T-cell (primary cell): ENCODE measurements around the gene MRPL16. TPM values are rescaled to one million over a fixed set of nuclear protein-coding genes. Genes with fewer than 3 reads are reported as not detected.
"Not testable (repeated sequence)": the region's sequence is repeated elsewhere in the genome, so short reads cannot be mapped to it uniquely, and the experiment has no call there.

ENCODE experiments used
- ATAC-seq, 4 experiments: fragments of 200-7000 bp in 3 of 4; fragments of 150-1000 bp in 1 of 4; cut with Tn5 transposase; replicated peaks in 1 of 4; 1 replicate in 3 of 4; 2 replicates in 1 of 4; pipeline ENCODE4 v1.10.0; 2021; ENCODE audit warnings: moderate library complexity in 3 of 4, mild to moderate bottlenecking in 2 of 4, moderate number of reproducible peaks in 1 of 4
- CTCF ChIA-PET, 2 donors: fragments of 300-600 bp; sonication (Branson Sonifier 250); formaldehyde crosslinking; loops; one replicate each; lab custom pipeline; 2022; ENCODE audit warnings: antibody characterized with exemption in 2 of 2; lab: Charles Lee
- POLR2A ChIA-PET, 2 donors: fragments of 300-600 bp; sonication (Branson Sonifier 250); formaldehyde crosslinking; loops; one replicate each; lab custom pipeline; 2022; ENCODE audit warnings: antibody characterized with exemption in 2 of 2; lab: Charles Lee
- DNase-seq, 35 experiments: peaks; one replicate each; pipeline versions ENCODE4 v3.0.0 to v3.0.0-alpha.2; 2013 to 2023
- H3K27ac ChIP-seq: one replicate; pipeline ENCODE4 v1.5.1; 2013; ENCODE audit warnings: low read length
- H3K27me3 ChIP-seq, 2 experiments: replicated peaks in 1 of 2; 1 replicate in 1 of 2; 2 replicates in 1 of 2; pipeline versions ENCODE4 v1.6.1 to v1.7.0; 2013; ENCODE audit warnings: low read length in 1 of 2, mixed read lengths in 1 of 2; ENCODE audit not compliant: control insufficient read depth in 2 of 2, insufficient read depth in 2 of 2; ENCODE audit errors: extremely low read depth in 1 of 2
- H3K36me3 ChIP-seq, 2 donors: 1 replicate in 1 of 2; 2 replicates in 1 of 2; pipeline versions ENCODE4 v1.6.1 to v1.7.0; 2013; ENCODE audit warnings: low read length in 1 of 2; ENCODE audit not compliant: control insufficient read depth in 2 of 2, insufficient read depth in 1 of 2; ENCODE audit errors: extremely low read depth in 1 of 2
- H3K4me1 ChIP-seq, 2 experiments: 1 replicate in 1 of 2; 2 replicates in 1 of 2; pipeline versions ENCODE4 v1.6.1 to v1.7.0; 2013; ENCODE audit warnings: low read length in 2 of 2, mixed read lengths in 1 of 2; ENCODE audit not compliant: insufficient read depth in 2 of 2, control insufficient read depth in 1 of 2; ENCODE audit errors: extremely low read depth in 1 of 2
- H3K4me3 ChIP-seq, 2 donors: 1 replicate in 1 of 2; 2 replicates in 1 of 2; pipeline versions ENCODE4 v1.5.1 to v1.7.0; 2013; ENCODE audit warnings: mild to moderate bottlenecking in 2 of 2, low read length in 1 of 2, moderate library complexity in 1 of 2; ENCODE audit not compliant: control insufficient read depth in 1 of 2; ENCODE audit errors: extremely low read depth in 1 of 2
- H3K9me3 ChIP-seq: 2 replicates; pipeline ENCODE4 v1.7.0; 2013
- H3K27ac Mint-ChIP-seq, 2 donors: one replicate each; pipeline ENCODE4 v1.8.0; 2020 to 2021; ENCODE audit warnings: mild to moderate bottlenecking in 2 of 2, mixed read lengths in 2 of 2
- H3K27me3 Mint-ChIP-seq, 2 donors: one replicate each; pipeline ENCODE4 v1.8.0; 2021 to 2022; ENCODE audit warnings: mixed read lengths in 2 of 2
- H3K36me3 Mint-ChIP-seq: one replicate; pipeline ENCODE4 v1.8.0; 2021; ENCODE audit warnings: mixed read lengths
- H3K4me1 Mint-ChIP-seq, 3 donors: one replicate each; pipeline ENCODE4 v1.8.0; 2020 to 2022; ENCODE audit warnings: mixed read lengths in 3 of 3, mild to moderate bottlenecking in 1 of 3
- H3K4me3 Mint-ChIP-seq, 3 donors: one replicate each; pipeline ENCODE4 v1.8.0; 2020 to 2022; ENCODE audit warnings: mild to moderate bottlenecking in 3 of 3, mixed read lengths in 3 of 3, moderate library complexity in 3 of 3
- H3K9me3 Mint-ChIP-seq, 3 donors: one replicate each; pipeline ENCODE4 v1.8.0; 2020 to 2022; ENCODE audit warnings: mixed read lengths in 3 of 3
- WGBS: methylation state at CpG from one replicate; pipeline ENCODE4 v1.1.5; 2013; ENCODE audit warnings: missing lambda C conversion rate; ENCODE audit not compliant: insufficient coverage; 5-methylcytosine and 5-hydroxymethylcytosine counted together
- total RNA-seq, 35 experiments: library from RNA in 6 of 35; stranded (reverse) in 6 of 35; fragments of 120-200 nt in 1 of 35; gene quantifications; one replicate each; pipeline versions ENCODE4 v1.2.1 to v1.2.4 and lab custom pipeline; 2013 to 2026

MRPL16 gene
- total RNA-seq, 5 donors from 2014 or later (not counting 1 experiment from before 2014, with no cell fraction given) = 24.0 to 46.3 (median 39.7) TPM

- CTCF ChIA-PET = no interaction called here
These were observed 18.1 kb downstream of the MRPL16 start for GRCh38 chr11:59792507-59792906.

GRCh38 chr11:59791639-59792038, 18.9 kb downstream of the MRPL16 start:
- H3K36me3 ChIP-seq = peaks cover 10 to 16% of the 10 kb centered on the region in 2 donors
- ChIA-PET CTCF (interaction anchor here in 1 of 2 donors (0.6 kb wide), 1 partner anchor 9 kb away, joined by 4 read pairs; no protein-coding TSS in a partner anchor), POLR2A (no interaction called here)
- H3K4me3 Mint-ChIP-seq = no peak overlapping the region
- DNase-seq = no peak
- no peak overlapping the region for H3K27ac ChIP-seq
- H3K27me3 ChIP-seq = no peaks in the 10 kb centered on the region
- H3K4me1 ChIP-seq = no peaks in the 10 kb centered on the region
- H3K36me3 Mint-ChIP-seq = peaks cover 63% of the 10 kb centered on the region
- H3K9me3 Mint-ChIP-seq = no peaks in the 10 kb centered on the region
- ATAC-seq = no peak
- H3K4me1 Mint-ChIP-seq = peaks cover 0 to 3% (median 2%) of the 10 kb centered on the region in 3 donors
- H3K27ac Mint-ChIP-seq = no peak overlapping the region
- WGBS = 89% methylated on average over 3 of the region's 4 CpGs
- H3K9me3 ChIP-seq = no peaks in the 10 kb centered on the region
- H3K27me3 Mint-ChIP-seq = no peaks in the 10 kb centered on the region
- no peak overlapping the region for H3K4me3 ChIP-seq

More at GRCh38 chr11:59792507-59792906, 18.1 kb downstream of the MRPL16 start:
- no peak for DNase-seq
- Mint-ChIP-seq H3K9me3 (no peaks in the 10 kb centered on the region), H3K27me3 (no peaks in the 10 kb centered on the region), H3K4me3 (no peak overlapping the region), H3K36me3 (peaks cover 63% of the 10 kb centered on the region), H3K4me1 (no peaks in the 10 kb centered on the region), H3K27ac (no peak overlapping the region)
- H3K9me3 ChIP-seq = no peaks in the 10 kb centered on the region
- POLR2A ChIA-PET = no interaction called here
- ATAC-seq = no peak
- WGBS = 82% methylated on average over 1 of the region's 1 CpG
- H3K4me1 ChIP-seq = no peaks in the 10 kb centered on the region
- peaks cover 10 to 16% of the 10 kb centered on the region in 2 donors for H3K36me3 ChIP-seq
- no peak overlapping the region for H3K4me3 ChIP-seq
- no peaks in the 10 kb centered on the region for H3K27me3 ChIP-seq
- no peak overlapping the region for H3K27ac ChIP-seq

- no peak overlapping the region for H3K27ac ChIP-seq
- H3K4me3 Mint-ChIP-seq = no peak overlapping the region
- H3K9me3 ChIP-seq = no peaks in the 10 kb centered on the region
- no peak for DNase-seq
- peaks cover 0 to 14% of the 10 kb centered on the region in 2 donors for H3K36me3 ChIP-seq
- ChIA-PET CTCF (no interaction called here), POLR2A (no interaction called here)
- no peaks in the 10 kb centered on the region for H3K27me3 ChIP-seq
- H3K27ac Mint-ChIP-seq = no peak overlapping the region
- 52% methylated on average over 2 of the region's 3 CpGs for WGBS
- H3K27me3 Mint-ChIP-seq = no peaks in the 10 kb centered on the region
- no peaks in the 10 kb centered on the region for H3K9me3 Mint-ChIP-seq
- H3K4me1 ChIP-seq = peaks cover 0 to 4% of the 10 kb centered on the region in 2 experiments
- no peak for ATAC-seq
- peaks cover 5 to 22% (median 11%) of the 10 kb centered on the region in 3 donors for H3K4me1 Mint-ChIP-seq
- no peak overlapping the region for H3K4me3 ChIP-seq
- peaks cover 40% of the 10 kb centered on the region for H3K36me3 Mint-ChIP-seq
These were observed 22.8 kb downstream of the MRPL16 start for GRCh38 chr11:59787816-59788215.

- no peaks in the 10 kb centered on the region for H3K9me3 ChIP-seq
- H3K4me3 ChIP-seq = no peak overlapping the region
- no peak overlapping the region for H3K27ac ChIP-seq
- DNase-seq (no peak), ATAC-seq (no peak)
- Mint-ChIP-seq H3K4me1 (peaks cover 5 to 24% (median 11%) of the 10 kb centered on the region in 3 donors), H3K27me3 (no peaks in the 10 kb centered on the region), H3K36me3 (peaks cover 34% of the 10 kb centered on the region), H3K4me3 (no peak overlapping the region), H3K9me3 (no peaks in the 10 kb centered on the region), H3K27ac (no peak overlapping the region)
- no peaks in the 10 kb centered on the region for H3K27me3 ChIP-seq
- CTCF ChIA-PET = no interaction called here
- 94% methylated on average over 4 of the region's 4 CpGs for WGBS
- peaks cover 0 to 14% of the 10 kb centered on the region in 2 donors for H3K36me3 ChIP-seq
- POLR2A ChIA-PET = no interaction called here
- peaks cover 0 to 4% of the 10 kb centered on the region in 2 experiments for H3K4me1 ChIP-seq
These were observed 23.4 kb downstream of the MRPL16 start for GRCh38 chr11:59787255-59787588.

GRCh38 chr11:59785818-59786217, 24.8 kb downstream of the MRPL16 start:
- ATAC-seq = no peak
- no peak overlapping the region for H3K27ac Mint-ChIP-seq
- H3K4me1 ChIP-seq = peaks cover 0 to 4% of the 10 kb centered on the region in 2 experiments
- H3K4me1 Mint-ChIP-seq = peaks cover 5 to 28% (median 11%) of the 10 kb centered on the region in 3 donors
- H3K4me3 Mint-ChIP-seq = no peak overlapping the region
- H3K9me3 ChIP-seq = no peaks in the 10 kb centered on the region
- WGBS = no CpG with 5 or more reads among the region's 4 CpGs
- POLR2A ChIA-PET = no interaction called here
- no peaks in the 10 kb centered on the region for H3K9me3 Mint-ChIP-seq
- no peaks in the 10 kb centered on the region for H3K27me3 Mint-ChIP-seq
- DNase-seq = no peak
- peaks cover 0 to 9% of the 10 kb centered on the region in 2 donors for H3K36me3 ChIP-seq
- H3K36me3 Mint-ChIP-seq = peaks cover 32% of the 10 kb centered on the region
- H3K27me3 ChIP-seq = no peaks in the 10 kb centered on the region
- CTCF ChIA-PET = no interaction called here
- H3K27ac ChIP-seq = no peak overlapping the region
- H3K4me3 ChIP-seq = no peak overlapping the region

- H3K4me1 ChIP-seq, CTCF ChIA-PET, ATAC-seq, H3K9me3 ChIP-seq, H3K27ac Mint-ChIP-seq, POLR2A ChIA-PET, H3K9me3 Mint-ChIP-seq, DNase-seq, H3K27ac ChIP-seq, H3K4me3 ChIP-seq, H3K27me3 ChIP-seq, H3K36me3 ChIP-seq, H3K27me3 Mint-ChIP-seq, H3K4me3 Mint-ChIP-seq: not testable (repeated sequence)
- WGBS = 82% methylated on average over 3 of the region's 5 CpGs
- Mint-ChIP-seq H3K4me1 (peaks cover 5 to 30% (median 11%) of the 10 kb centered on the region in 3 donors), H3K36me3 (peaks cover 33% of the 10 kb centered on the region)
These were observed 26.1 kb downstream of the MRPL16 start for GRCh38 chr11:59784441-59784840.
